ENCODE data around the gene OIT3. TPM values are rescaled to one million over a fixed set of nuclear protein-coding genes. Genes with fewer than 3 reads are reported as not detected.

OIT3 gene
- total RNA-seq (2021; fragmentation: NEBNext Ultra II Directional; extraction: Animal tissue kit (Norgen Biotek cat#: 25700)) (not detected in 2 replicates), polyA plus RNA-seq (2011; rRNA removed) (not detected in 2 replicates), polyA minus RNA-seq (2011; rRNA and poly(A)+ RNA removed) (0.10 TPM in 1 of 2 replicates, not detected in the other)
- polyA plus RNA-seq (2011; cell fraction: cytosol; rRNA removed): not detected
- polyA plus RNA-seq (2011; cell fraction: nucleus; rRNA removed): not detected
- not detected in 4 replicates for polyA plus RNA-seq (2012, experiment 1 of 2)
- not detected for polyA plus RNA-seq (2012, experiment 2 of 2)
- polyA plus RNA-seq (2013, experiment 1 of 2): not detected
- not detected for polyA plus RNA-seq (2013, experiment 2 of 2)
- polyA minus RNA-seq (2011; cell fraction: cytosol; rRNA and poly(A)+ RNA removed): not detected
- polyA minus RNA-seq (2011; cell fraction: nucleus; rRNA and poly(A)+ RNA removed): not detected
- long read RNA-seq, experiment 1: 0 reads
- long read RNA-seq, experiment 2: 0 reads

- H3K9ac ChIP-seq (replicated peaks in 1 of 4; ENCODE audit: extremely low read depth in 1 of 4, low read depth in 3 of 4, low read length in 3 of 4): no peak within 1 kb of the TSS
- WGBS, 2 experiments (ENCODE audit: extremely low coverage in 1 of 2, insufficient coverage in 1 of 2, insufficient read length in 1 of 2, insufficient replicate concordance in 2 of 2, low coverage in 1 of 2, low lambda C conversion rate in 2 of 2, missing lambda C conversion rate in 1 of 2): 81% methylated on average over 4 of the region's 4 CpGs; no CpG with 5 or more reads in 1 of the 2 experiments
- no peak within 1 kb of the TSS for H2BK20ac ChIP-seq (ENCODE audit: low read length)
- H2BK15ac ChIP-seq (ENCODE audit: low read length): no peak within 1 kb of the TSS
- H3K23ac ChIP-seq (ENCODE audit: insufficient read length): no peak within 1 kb of the TSS
- no peak within 1 kb of the TSS for H2BK120ac ChIP-seq (replicated peaks; ENCODE audit: low read depth, low read length)
- POLR2A ChIA-PET (ENCODE audit: partially characterized antibody): interaction anchor here (1.0 to 1.3 kb wide), 3 partner anchors 20 to 201 kb away, joined by 3 to 4 read pairs (median 4); no protein-coding TSS in a partner anchor
- DNase-seq (ENCODE audit: low read depth in 1 of 2, low spot score in 2 of 2) (no peak), FAIRE-seq (no peak)
- no peaks in the 10 kb centered on the region for H4K20me1 ChIP-seq (replicated peaks in 1 of 2; ENCODE audit: control insufficient read depth in 1 of 2, insufficient read depth in 2 of 2, low read length in 2 of 2)
- H3K27me3 ChIP-seq (replicated peaks in 1 of 4; ENCODE audit: control insufficient read depth in 3 of 4, extremely low read depth in 1 of 4, insufficient read depth in 3 of 4, low read length in 3 of 4): no peaks in the 10 kb centered on the region
- H3K23me2 ChIP-seq (ENCODE audit: low read depth, low read length): no peaks in the 10 kb centered on the region
- H3K79me2 ChIP-seq (ENCODE audit: control insufficient read depth in 1 of 2, insufficient read depth in 2 of 2, low read length in 2 of 2): no peaks in the 10 kb centered on the region
- H2AFZ ChIP-seq (ENCODE audit: low read length): no peak within 1 kb of the TSS
- no peak within 1 kb of the TSS for H3K56ac ChIP-seq (replicated peaks; ENCODE audit: insufficient read length, low read depth, low read length)
- H3K79me1 ChIP-seq (ENCODE audit: low read depth, low read length): no peaks in the 10 kb centered on the region
- no peak within 1 kb of the TSS for H3K18ac ChIP-seq (ENCODE audit: extremely low read depth, low read length)
- peaks cover 0 to 3% (median under 1%) of the 10 kb centered on the region in 4 experiments; a peak in 3 of 7 replicates for H3K4me1 ChIP-seq (replicated peaks in 1 of 4; ENCODE audit: control insufficient read depth in 3 of 4, insufficient read depth in 4 of 4, low read length in 3 of 4)
- H4K8ac ChIP-seq (ENCODE audit: extremely low read depth, insufficient read depth, low read length): no peak within 1 kb of the TSS
- peaks cover 0 to 12% (median 0%) of the 10 kb centered on the region in 4 experiments; a peak in 2 of 8 replicates for H3K36me3 ChIP-seq (ENCODE audit: control insufficient read depth in 2 of 4, insufficient read depth in 4 of 4, low read length in 3 of 4)
- no peak within 1 kb of the TSS for H2BK12ac ChIP-seq (ENCODE audit: low read depth, low read length)
- no peak within 1 kb of the TSS for H3K4me2 ChIP-seq (ENCODE audit: insufficient read depth in 1 of 2, low read depth in 2 of 2, low read length in 2 of 2)
- no peak within 1 kb of the TSS for H3K4ac ChIP-seq (replicated peaks; ENCODE audit: insufficient read length, low read depth, low read length)
- no peak within 1 kb of the TSS for H3K27ac ChIP-seq (ENCODE audit: low read depth, low read length)
- H3K4me3 ChIP-seq (ENCODE audit: extremely low read depth in 1 of 4, insufficient read depth in 2 of 4, low read depth in 3 of 4, low read length in 4 of 4): no peak within 1 kb of the TSS
- CTCF ChIA-PET (ENCODE audit: partially characterized antibody): interaction anchor here (0.7 to 2.0 kb wide), 2 partner anchors 17 to 26 kb away, joined by 3 to 8 read pairs; no protein-coding TSS in a partner anchor
- no peak within 1 kb of the TSS for H4K91ac ChIP-seq (replicated peaks; ENCODE audit: insufficient read length, low read length)
- no peak within 1 kb of the TSS for H2BK5ac ChIP-seq (ENCODE audit: low read depth, low read length)
- no peak within 1 kb of the TSS for H2AK5ac ChIP-seq (ENCODE audit: low read depth, low read length)
- H3K9me3 ChIP-seq (ENCODE audit: insufficient read depth in 2 of 2, low read depth in 1 of 2, low read length in 1 of 2): no peaks in the 10 kb centered on the region
- no peak within 1 kb of the TSS for H3K14ac ChIP-seq (ENCODE audit: insufficient read length)
- no peak within 1 kb of the TSS for H4K5ac ChIP-seq (ENCODE audit: insufficient read length, low read depth, low read length)
- TF ChIP-seq RFX5 (IDR thresholded peaks at IDR 0.05; ENCODE audit: borderline replicate concordance, low read depth, low read length): no peak
- no peak for TF ChIP-seq SRF (IDR thresholded peaks at IDR 0.05; ENCODE audit: low read depth, low read length)
- TF ChIP-seq EZH2 (IDR thresholded peaks at IDR 0.05; ENCODE audit: low read depth, low read length, severe bottlenecking): no peak
- TF ChIP-seq SP2 (IDR thresholded peaks at IDR 0.05; ENCODE audit: low read length): no peak
- no peak for TF ChIP-seq TAF1 (IDR thresholded peaks at IDR 0.05; ENCODE audit: low read depth, low read length)
- no peak for TF ChIP-seq SIX5 (IDR thresholded peaks at IDR 0.05; ENCODE audit: low read depth, low read length)
- TF ChIP-seq USF2 (IDR thresholded peaks at IDR 0.05; ENCODE audit: low read length): no peak
Measured at GRCh38 chr10:72893136-72893798, at the start of gene OIT3. OIT3 (plus strand) TSS chr10:72893739; CDS start chr10:72893799, 60 bp downstream.

All from H1 (cell line).